Thyroid gland (tissue), 4 donors: ENCODE data around the gene CYP21A2.

Experiments used
- CTCF ChIP-seq, 6 experiments: fragments of 200-600 bp in 3 of 6; fragments of 450-650 bp in 3 of 6; sonication (generic) in 3 of 6; IDR thresholded peaks; one replicate each; pipeline ENCODE4 v1.5.1; 2016 to 2019; ENCODE audit warnings: antibody characterized with exemption in 6 of 6, mild to moderate bottlenecking in 2 of 6, inconsistent platforms in 1 of 6, moderate library complexity in 1 of 6
- POLR2A ChIP-seq, 2 donors: fragments of 450-650 bp; IDR thresholded peaks; one replicate each; pipeline ENCODE4 v1.6.1; 2017; ENCODE audit warnings: antibody characterized with exemption in 2 of 2, mild to moderate bottlenecking in 2 of 2, moderate library complexity in 1 of 2

- TF ChIP-seq POLR2A (IDR thresholded peaks at IDR 0.05) (no peak), CTCF (IDR thresholded peaks at IDR 0.05) (no peak)
Observed at GRCh38 chr6:32074996-32075532, 36.8 kb downstream of the CYP21A2 start.
